Measurements from ENCODE around the gene SPRED3.
"Not testable (repeated sequence)": the region's sequence is repeated elsewhere in the genome, so short reads cannot be mapped to it uniquely, and the experiment has no call there.

The SPRED3 gene

GRCh38 chr19:38422438-38422837 is 33.9 kb downstream of the SPRED3 start:
- no peak for DNase-seq

GRCh38 chr19:38424272-38424671 is 35.8 kb downstream of the SPRED3 start:
- no peak for DNase-seq

DNA sequence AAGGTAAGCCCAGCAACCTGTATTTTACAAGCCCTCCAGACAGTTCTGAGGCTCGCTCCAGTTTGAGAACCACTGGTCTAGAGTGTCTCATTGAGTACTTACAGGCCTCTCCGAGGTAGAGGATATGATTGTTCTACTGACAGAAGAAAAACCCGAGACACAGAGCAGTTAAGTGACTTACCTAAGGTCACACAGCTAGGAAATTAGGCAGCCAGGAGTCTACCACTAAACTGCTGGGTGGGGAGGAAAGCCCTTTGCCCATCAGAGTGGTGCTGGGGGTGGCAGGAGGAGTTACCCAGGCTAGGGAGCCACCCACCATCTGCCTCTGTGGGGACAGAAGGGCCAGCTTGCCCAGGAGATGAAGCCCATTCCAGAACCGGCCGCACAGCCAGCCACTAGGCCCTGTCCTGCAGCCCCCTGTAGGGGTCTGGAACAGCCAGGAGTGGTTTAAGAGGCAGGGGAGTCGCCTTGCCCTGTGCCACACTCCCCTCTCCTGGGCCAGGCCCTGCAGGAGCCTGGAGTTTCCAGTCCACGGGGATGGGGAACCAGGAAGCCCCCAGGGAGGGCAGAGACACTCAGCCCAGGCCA is 36.8 kb downstream of the SPRED3 start:
- DNase-seq, result no peak

- no peak for DNase-seq
Observed at GRCh38 chr19:38425810-38426466, 37.4 kb downstream of the SPRED3 start, which contains the start of gene RASGRP4. RASGRP4 (minus strand) TSS chr19:38426219; CDS start chr19:38426091, 128 bp downstream.

GRCh38 chr19:38427035-38427677 is 38.7 kb downstream of the SPRED3 start:
- not testable (repeated sequence) for DNase-seq

GRCh38 chr19:38429055-38429810 is 40.7 kb downstream of the SPRED3 start:
- no peak for DNase-seq

GRCh38 chr19:38429811-38430156 is 41.3 kb downstream of the SPRED3 start:
- DNase-seq, result no peak

GRCh38 chr19:38430931-38431330 is 42.4 kb downstream of the SPRED3 start:
- no peak for DNase-seq

GRCh38 chr19:38433268-38433733 is 44.8 kb downstream of the SPRED3 start, which contains the start of gene RYR1:
RYR1 (plus strand) TSS chr19:38433691; CDS start chr19:38433830, 139 bp downstream.
- no peak for DNase-seq

DNA sequence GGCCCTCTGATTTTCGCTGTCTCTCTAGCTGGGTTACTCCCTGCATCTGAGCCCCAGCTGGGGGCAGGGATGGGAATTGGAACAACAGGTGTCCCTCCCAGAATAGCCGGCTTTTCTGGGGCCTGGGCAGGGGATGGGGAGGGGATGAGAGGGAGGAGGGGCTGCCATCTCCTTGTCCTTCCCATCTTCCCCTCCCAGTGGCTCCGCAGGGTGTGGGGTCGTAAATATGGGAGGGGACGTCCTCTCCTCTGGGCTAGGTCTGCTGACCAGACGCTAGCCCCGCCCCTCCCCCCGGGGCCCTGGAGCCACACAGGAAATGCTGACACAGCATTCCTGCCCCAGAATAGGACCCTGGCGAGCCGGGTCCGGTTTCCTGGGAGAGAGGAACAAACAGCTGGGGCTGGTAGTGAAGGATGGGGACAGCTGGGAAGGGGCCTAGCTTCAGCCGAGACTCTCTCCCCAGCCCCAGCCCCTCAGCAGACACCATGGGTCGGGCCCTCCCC is 46.1 kb downstream of the SPRED3 start:
- DNase-seq, result no peak

- no peak for DNase-seq
Observed at GRCh38 chr19:38437295-38437694, 48.8 kb downstream of the SPRED3 start.

DNA sequence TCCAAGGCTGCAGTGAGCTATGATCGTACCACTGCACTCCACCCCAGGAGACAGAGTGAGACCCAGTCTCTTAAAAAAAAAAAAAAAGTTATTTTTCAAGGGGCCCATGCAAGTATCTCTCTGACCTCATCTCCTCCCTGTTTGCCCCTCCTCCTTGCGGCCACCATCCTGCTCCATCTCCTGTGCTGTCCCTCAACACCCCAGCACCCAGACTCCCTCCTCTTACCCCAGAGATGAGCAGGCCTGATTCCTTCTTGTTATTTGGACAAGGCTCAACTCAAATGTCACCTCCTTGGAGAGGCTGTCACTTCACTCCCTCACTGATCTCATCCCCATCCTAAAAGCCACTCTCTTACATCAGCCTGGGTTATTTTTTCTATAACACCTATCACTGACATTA is 49.4 kb downstream of the SPRED3 start:
- DNase-seq, result no peak

GRCh38 chr19:38440592-38440991 is 52.1 kb downstream of the SPRED3 start:
- DNase-seq, result no peak

GRCh38 chr19:38441657-38442348 is 53.3 kb downstream of the SPRED3 start:
- no peak for DNase-seq

- no peak for DNase-seq
Observed at GRCh38 chr19:38442736-38443135, 54.2 kb downstream of the SPRED3 start.

- no peak for DNase-seq
Observed at GRCh38 chr19:38443458-38443999, 55.0 kb downstream of the SPRED3 start.

DNA sequence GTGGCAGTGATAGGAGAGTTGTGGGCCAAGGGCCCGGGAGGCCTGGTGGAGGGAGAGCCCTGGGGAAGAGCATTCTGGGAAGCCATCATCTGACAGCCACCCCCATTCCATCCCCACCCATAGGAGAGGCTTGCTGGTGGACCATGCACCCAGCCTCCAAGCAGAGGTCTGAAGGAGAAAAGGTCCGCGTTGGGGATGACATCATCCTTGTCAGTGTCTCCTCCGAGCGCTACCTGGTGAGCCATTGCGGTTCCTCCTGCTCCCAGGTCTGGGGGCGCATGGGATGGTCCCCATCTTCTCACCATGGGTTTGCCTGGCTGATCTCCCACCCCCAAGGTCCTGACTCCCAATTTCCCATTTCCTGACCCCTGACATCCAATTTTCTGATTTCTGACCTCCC is 55.5 kb downstream of the SPRED3 start:
- DNase-seq, result no peak

DNA sequence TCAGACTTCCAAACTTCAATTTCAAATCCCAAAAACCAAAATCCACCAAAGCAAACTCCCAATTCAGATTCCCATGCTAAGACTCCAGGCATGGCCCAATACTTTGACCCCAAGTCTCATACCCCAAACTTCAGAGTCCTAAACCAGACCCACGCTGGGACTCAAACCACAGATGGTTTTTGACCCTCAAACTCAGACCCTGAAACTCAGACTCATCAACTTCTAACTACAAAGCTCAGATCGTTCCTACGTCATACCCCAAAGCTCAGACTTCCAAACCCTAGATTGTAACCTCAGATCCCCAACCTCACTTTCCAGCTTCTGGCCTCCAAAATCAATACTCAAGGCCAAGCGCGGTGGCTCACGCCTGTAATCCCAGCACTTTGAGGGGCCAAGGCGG is 56.9 kb downstream of the SPRED3 start:
- DNase-seq, result no peak

DNA sequence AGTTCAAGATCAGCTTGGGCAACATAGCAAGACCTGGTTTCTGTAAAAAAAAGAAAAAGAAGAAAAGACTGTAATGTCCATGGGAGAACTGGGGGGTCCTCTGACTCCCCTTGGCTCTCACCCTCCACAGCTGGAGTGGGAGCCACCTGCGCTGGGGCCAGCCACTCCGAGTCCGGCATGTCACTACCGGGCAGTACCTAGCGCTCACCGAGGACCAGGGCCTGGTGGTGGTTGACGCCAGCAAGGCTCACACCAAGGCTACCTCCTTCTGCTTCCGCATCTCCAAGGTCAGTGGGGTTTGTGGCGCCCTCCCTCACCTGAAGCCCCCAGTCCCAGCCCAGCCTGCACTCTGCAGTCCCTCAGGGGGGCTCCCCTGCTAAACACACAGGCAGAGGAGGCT is 59.7 kb downstream of the SPRED3 start:
- DNase-seq, result no peak

All from SHP77 treated with DMSO at 0.1 percent for 48 hours (cell line).